C4-2B (cell line): ENCODE results near the gene PDGFD.

Experiments used
- ZFX ChIP-seq: fragments of 450-650 bp; IDR thresholded peaks from 2 replicates; pipeline ENCODE4 v1.6.1; 2017
- TF ChIP-seq, protein P1 (sequence below): fragments of 450-650 bp; conservative IDR thresholded peaks from 2 replicates; pipeline ENCODE4 v1.5.1; 2017; ENCODE audit warnings: mild to moderate bottlenecking

DNA sequence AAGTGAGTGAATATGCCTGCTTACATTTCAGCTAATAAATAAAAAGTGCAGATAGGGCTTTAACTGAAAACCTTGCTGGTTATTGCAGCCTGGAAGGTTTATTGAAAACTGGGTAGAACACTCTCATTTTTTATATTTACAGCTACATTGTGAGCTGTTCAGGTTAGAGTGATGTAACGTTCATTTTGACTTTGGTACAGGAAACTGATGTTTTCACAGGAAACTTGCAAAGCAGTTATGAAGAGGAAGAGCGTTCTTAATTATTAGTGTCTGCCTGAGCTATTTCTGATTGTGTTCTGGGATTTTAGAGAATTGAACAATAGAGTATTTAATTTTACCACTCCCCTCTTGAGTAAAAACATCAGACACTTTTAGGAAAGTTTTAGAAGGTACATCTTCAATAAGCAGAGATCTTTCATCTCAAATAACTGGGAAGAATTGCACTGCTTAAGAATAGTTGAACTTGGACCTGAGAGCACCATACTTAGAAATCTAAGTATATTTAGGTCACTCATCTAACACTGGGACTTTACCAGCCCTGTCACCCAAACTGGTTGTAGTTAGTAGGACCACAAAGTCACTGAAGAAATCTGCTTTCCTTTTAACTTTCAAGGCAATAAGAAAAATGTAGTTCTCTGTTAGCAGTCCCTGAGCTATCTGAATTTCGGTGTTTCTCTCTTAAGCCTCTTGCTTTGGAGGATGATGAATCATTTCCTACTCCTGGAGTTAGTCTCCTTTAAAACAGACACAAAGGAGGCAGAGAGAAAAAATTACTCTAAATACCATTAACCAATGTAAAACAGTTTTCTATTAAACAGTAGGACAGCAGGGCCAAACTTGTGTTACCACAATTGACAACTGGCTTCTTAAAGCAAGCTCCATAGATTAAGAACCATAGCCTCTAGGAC lies 256.1 kb downstream of the PDGFD start:
- TF ChIP-seq, protein P1, sequence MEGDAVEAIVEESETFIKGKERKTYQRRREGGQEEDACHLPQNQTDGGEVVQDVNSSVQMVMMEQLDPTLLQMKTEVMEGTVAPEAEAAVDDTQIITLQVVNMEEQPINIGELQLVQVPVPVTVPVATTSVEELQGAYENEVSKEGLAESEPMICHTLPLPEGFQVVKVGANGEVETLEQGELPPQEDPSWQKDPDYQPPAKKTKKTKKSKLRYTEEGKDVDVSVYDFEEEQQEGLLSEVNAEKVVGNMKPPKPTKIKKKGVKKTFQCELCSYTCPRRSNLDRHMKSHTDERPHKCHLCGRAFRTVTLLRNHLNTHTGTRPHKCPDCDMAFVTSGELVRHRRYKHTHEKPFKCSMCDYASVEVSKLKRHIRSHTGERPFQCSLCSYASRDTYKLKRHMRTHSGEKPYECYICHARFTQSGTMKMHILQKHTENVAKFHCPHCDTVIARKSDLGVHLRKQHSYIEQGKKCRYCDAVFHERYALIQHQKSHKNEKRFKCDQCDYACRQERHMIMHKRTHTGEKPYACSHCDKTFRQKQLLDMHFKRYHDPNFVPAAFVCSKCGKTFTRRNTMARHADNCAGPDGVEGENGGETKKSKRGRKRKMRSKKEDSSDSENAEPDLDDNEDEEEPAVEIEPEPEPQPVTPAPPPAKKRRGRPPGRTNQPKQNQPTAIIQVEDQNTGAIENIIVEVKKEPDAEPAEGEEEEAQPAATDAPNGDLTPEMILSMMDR: no peak
- no peak for TF ChIP-seq ZFX
